NT2/D1 (cell line): ENCODE measurements around the gene TAAR8.
"Not testable (repeated sequence)": the region's sequence is repeated elsewhere in the genome, so short reads cannot be mapped to it uniquely, and the experiment has no call there.

Source experiments
- DNase-seq: peaks from one replicate; pipeline ENCODE4 v3.0.0-alpha.2; 2011; ENCODE audit warnings: low read depth, low spot score
- H3K27me3 ChIP-seq: 2 replicates; pipeline ENCODE4 v1.6.0; 2011; ENCODE audit warnings: mild to moderate bottlenecking; ENCODE audit not compliant: insufficient read length, insufficient read depth
- H3K36me3 ChIP-seq: 2 replicates; pipeline ENCODE4 v1.6.1; 2011; ENCODE audit warnings: mild to moderate bottlenecking, low read length, mixed read lengths; ENCODE audit not compliant: insufficient read depth, insufficient read length
- H3K4me1 ChIP-seq: 2 replicates; pipeline ENCODE4 v1.5.1; 2011; ENCODE audit not compliant: insufficient read depth, insufficient read length
- H3K4me3 ChIP-seq: 2 replicates; pipeline ENCODE4 v1.5.1; 2011; ENCODE audit warnings: low read depth; ENCODE audit not compliant: insufficient read length
- H3K9ac ChIP-seq: 2 replicates; pipeline ENCODE4 v1.6.0; 2011; ENCODE audit warnings: low read depth; ENCODE audit not compliant: insufficient read length
- H3K9me3 ChIP-seq: 2 replicates; pipeline ENCODE4 v1.5.1; 2011; ENCODE audit warnings: mild to moderate bottlenecking, low read length; ENCODE audit not compliant: insufficient read depth
- SUZ12 ChIP-seq: IDR thresholded peaks from 2 replicates; pipeline ENCODE4 v1.6.1; 2011; ENCODE audit not compliant: insufficient read length, insufficient read depth; ENCODE audit errors: extremely low read depth
- YY1 ChIP-seq: IDR thresholded peaks from 2 replicates; pipeline ENCODE4 v1.6.1; 2011; ENCODE audit not compliant: insufficient read length, insufficient read depth
- ZNF274 ChIP-seq: IDR thresholded peaks from 2 replicates; pipeline ENCODE4 v1.6.1; 2011; ENCODE audit warnings: mild to moderate bottlenecking, low read depth, low read length

Gene TAAR8

GRCh38 chr6:132548746-132549463, 3.6 kb upstream of the TAAR8 start:
- peaks cover 6% of the 10 kb centered on the region for H3K4me1 ChIP-seq
- no peaks in the 10 kb centered on the region for H3K27me3 ChIP-seq
- no peak for TF ChIP-seq ZNF274
- no peak for TF ChIP-seq YY1
- TF ChIP-seq SUZ12, result no peak
- no peak overlapping the region for H3K9ac ChIP-seq
- no peak overlapping the region for H3K4me3 ChIP-seq
- no peaks in the 10 kb centered on the region for H3K36me3 ChIP-seq
- DNase-seq, result peak; percentile 13
- H3K9me3 ChIP-seq, result no peaks in the 10 kb centered on the region

GRCh38 chr6:132551214-132551613, 1.3 kb upstream of the TAAR8 start:
- no peak for DNase-seq
- Histone ChIP-seq H3K9me3 (no peaks in the 10 kb centered on the region), H3K9ac (no peak overlapping the region), H3K4me1 (peaks cover 6% of the 10 kb centered on the region), H3K36me3 (no peaks in the 10 kb centered on the region), H3K4me3 (no peak overlapping the region), H3K27me3 (no peaks in the 10 kb centered on the region)
- TF ChIP-seq ZNF274 (no peak), SUZ12 (no peak), YY1 (no peak)

GRCh38 chr6:132560087-132560486, 7.6 kb downstream of the TAAR8 start:
- H3K27me3 ChIP-seq, DNase-seq, H3K36me3 ChIP-seq, H3K4me1 ChIP-seq, H3K9ac ChIP-seq, H3K9me3 ChIP-seq, H3K4me3 ChIP-seq: not testable (repeated sequence)

GRCh38 chr6:132566404-132566803, 13.9 kb downstream of the TAAR8 start:
- Histone ChIP-seq H3K9me3 (no peaks in the 10 kb centered on the region), H3K4me3 (no peak overlapping the region)

GRCh38 chr6:132567566-132567965, 15.1 kb downstream of the TAAR8 start:
- Histone ChIP-seq H3K4me3 (no peak overlapping the region), H3K9me3 (no peaks in the 10 kb centered on the region), H3K4me1 (no peaks in the 10 kb centered on the region), H3K27me3 (no peaks in the 10 kb centered on the region), H3K36me3 (no peaks in the 10 kb centered on the region), H3K9ac (no peak overlapping the region)
- no peak for DNase-seq
- TF ChIP-seq ZNF274 (no peak), SUZ12 (no peak)

More at GRCh38 chr6:132566404-132566803, 13.9 kb downstream of the TAAR8 start:
- Histone ChIP-seq H3K36me3 (no peaks in the 10 kb centered on the region), H3K4me1 (no peaks in the 10 kb centered on the region), H3K9ac (no peak overlapping the region), H3K27me3 (no peaks in the 10 kb centered on the region)
- TF ChIP-seq SUZ12 (no peak), YY1 (no peak), ZNF274 (no peak)
- no peak for DNase-seq

DNA sequence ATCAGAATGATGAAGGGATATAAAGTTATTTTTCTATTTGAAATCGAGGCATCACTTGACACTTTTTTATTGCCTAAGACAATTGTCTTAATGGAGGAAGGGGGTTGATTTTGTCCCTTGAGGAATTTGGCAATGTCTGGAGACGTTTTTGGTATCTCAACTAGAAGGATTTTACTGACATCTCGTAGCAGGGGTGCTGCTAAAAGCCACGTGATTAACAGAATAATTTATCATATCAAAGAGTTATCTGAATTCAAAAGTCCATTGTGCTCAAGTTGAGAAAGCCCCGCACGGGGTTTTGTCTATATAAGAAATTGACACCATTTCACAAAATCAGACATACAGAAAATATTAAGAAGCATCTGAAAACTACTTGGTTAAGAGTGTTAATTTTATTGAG, 16.1 kb downstream of the TAAR8 start:
- H3K9ac ChIP-seq, result no peak overlapping the region
- no peak for TF ChIP-seq SUZ12
- no peak for TF ChIP-seq YY1
- H3K36me3 ChIP-seq, result no peaks in the 10 kb centered on the region
- H3K9me3 ChIP-seq, result no peaks in the 10 kb centered on the region
- H3K4me3 ChIP-seq, result no peak overlapping the region
- no peak for DNase-seq
- no peaks in the 10 kb centered on the region for H3K4me1 ChIP-seq
- no peaks in the 10 kb centered on the region for H3K27me3 ChIP-seq

- Histone ChIP-seq H3K9ac (no peak overlapping the region), H3K9me3 (no peaks in the 10 kb centered on the region), H3K4me1 (no peaks in the 10 kb centered on the region), H3K4me3 (no peak overlapping the region), H3K27me3 (no peaks in the 10 kb centered on the region), H3K36me3 (no peaks in the 10 kb centered on the region)
- TF ChIP-seq ZNF274, result no peak
- no peak for TF ChIP-seq YY1
- no peak for TF ChIP-seq SUZ12
- peak; percentile 11 for DNase-seq
These were observed 16.7 kb downstream of the TAAR8 start for GRCh38 chr6:132569170-132569569.
